HG03103 (cell line): ENCODE data around the gene TEN1.

ENCODE experiments used
- ATAC-seq: cut with Tn5 transposase; IDR thresholded peaks from one replicate; pipeline ENCODE4 v1.9.1; 2021; ENCODE audit warnings: low read depth; ENCODE audit not compliant: unreplicated experiment

The TEN1 gene

DNA sequence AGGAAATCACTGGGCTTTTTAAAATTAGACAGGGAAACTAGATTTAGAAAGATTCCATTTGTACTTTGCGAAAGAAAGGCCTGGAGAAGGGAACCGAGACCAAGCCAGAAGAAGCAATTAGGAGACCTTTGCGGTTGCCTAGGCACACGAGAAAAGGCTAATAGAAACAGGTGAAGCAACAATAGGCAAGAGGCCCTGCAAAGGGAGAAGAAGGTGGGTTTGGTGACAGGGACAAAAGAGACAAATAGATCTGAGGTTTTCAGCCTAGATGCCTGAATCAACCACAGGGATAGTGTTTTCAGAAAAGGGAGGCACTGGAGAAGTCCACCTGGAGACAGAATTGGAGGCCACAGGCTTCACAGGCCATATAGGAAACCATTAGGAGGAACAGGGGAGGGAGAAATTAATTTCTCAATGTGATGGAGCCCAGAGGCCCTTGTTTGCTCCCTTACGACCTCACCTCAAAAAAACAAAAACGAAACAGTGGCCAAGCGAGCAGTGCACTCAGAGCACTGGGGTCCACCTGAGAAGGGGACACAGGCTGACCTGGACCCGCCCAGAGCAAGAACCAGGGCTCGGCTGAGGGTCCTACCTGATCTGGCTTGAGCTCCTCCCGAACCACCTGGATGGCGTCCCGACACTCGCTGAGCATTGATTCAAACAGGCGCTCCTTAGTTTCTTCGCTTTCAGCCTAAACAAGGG lies 70.9 kb downstream of the TEN1 start:
- no peak for ATAC-seq
